SK-N-SH (cell line): Measurements from ENCODE around the gene IL27RA. TPM values are rescaled to one million over a fixed set of nuclear protein-coding genes. Genes with fewer than 3 reads are reported as not detected.

Experiments
- CTCF ChIA-PET: fragments of 300-600, 350-600 bp; formaldehyde crosslinking; extraction: SDS; loops from one replicate; lab custom pipeline; 2021; lab: Yijun Ruan, JAX
- POLR2A ChIA-PET: fragments of 350-600 bp; sonication (Branson Sonifier 250); formaldehyde crosslinking; extraction: SDS; loops from one replicate; lab custom pipeline; 2020; ENCODE audit warnings: antibody characterized with exemption, inconsistent platforms; lab: Yijun Ruan, JAX
- DNase-seq: peaks from one replicate; pipeline ENCODE4 v3.0.0; 2012
- H2AFZ ChIP-seq: fragments of 200-600 bp; sonication (generic); 2 replicates; pipeline ENCODE4 v1.8.1; 2016; ENCODE audit warnings: antibody characterized with exemption, mild to moderate bottlenecking, low read depth
- H3F3A ChIP-seq: fragments of 200-600 bp; sonication (generic); replicated peaks from 2 replicates; pipeline ENCODE3; 2016; ENCODE audit warnings: antibody characterized with exemption, mild to moderate bottlenecking; ENCODE audit not compliant: insufficient read depth
- H3K27ac ChIP-seq, 2 experiments: fragments of 200-500 bp in 1 of 2; fragments of 200-600 bp in 1 of 2; sonication (Bioruptor generic) in 1 of 2; sonication (generic), shearing (Covaris generic) in 1 of 2; 2 replicates each; pipeline versions ENCODE4 v1.5.1 to v1.6.1; 2014 to 2016; ENCODE audit warnings: low read depth in 2 of 2, inconsistent platforms in 1 of 2, low read length in 1 of 2, mild to moderate bottlenecking in 1 of 2, mixed read lengths in 1 of 2
- H3K27me3 ChIP-seq: fragments of 200-600 bp; sonication (generic), shearing (Covaris generic); 2 replicates; pipeline ENCODE4 v1.6.1; 2016; ENCODE audit warnings: mixed run types; ENCODE audit not compliant: insufficient read depth
- H3K36me3 ChIP-seq, 2 experiments: fragments of 200-500 bp in 1 of 2; fragments of 200-600 bp in 1 of 2; sonication (Bioruptor generic) in 1 of 2; sonication (generic) in 1 of 2; replicated peaks in 1 of 2; 2 replicates each; pipeline versions ENCODE3 to v1.5.1; 2014 to 2016; ENCODE audit warnings: low read length in 1 of 2, mild to moderate bottlenecking in 1 of 2; ENCODE audit not compliant: insufficient read depth in 2 of 2, control insufficient read depth in 1 of 2
- H3K4me1 ChIP-seq, 2 experiments: fragments of 200-500 bp in 1 of 2; fragments of 200-600 bp in 1 of 2; sonication (Bioruptor generic) in 1 of 2; sonication (generic), shearing (Covaris generic) in 1 of 2; 2 replicates each; pipeline versions ENCODE4 v1.5.1 to v1.6.1; 2014 to 2016; ENCODE audit warnings: low read depth in 1 of 2, low read length in 1 of 2, mixed run types in 1 of 2; ENCODE audit not compliant: insufficient read depth in 2 of 2, control insufficient read depth in 1 of 2
- H3K4me2 ChIP-seq: fragments of 200-600 bp; sonication (generic), shearing (Covaris generic); 2 replicates; pipeline ENCODE4 v1.6.1; 2017; ENCODE audit warnings: mixed run types
- H3K4me3 ChIP-seq, 2 experiments: fragments of 200-500 bp in 1 of 2; fragments of 200-600 bp in 1 of 2; sonication (Bioruptor generic) in 1 of 2; sonication (generic), shearing (Covaris generic) in 1 of 2; 2 replicates each; pipeline versions ENCODE4 v1.5.1 to v1.8.1; 2014 to 2016; ENCODE audit warnings: low read depth in 2 of 2, inconsistent platforms in 1 of 2, low read length in 1 of 2, mild to moderate bottlenecking in 1 of 2, mixed read lengths in 1 of 2, moderate library complexity in 1 of 2
- H3K79me2 ChIP-seq: fragments of 200-600 bp; sonication (generic); 2 replicates; pipeline ENCODE4 v1.8.1; 2017; ENCODE audit warnings: mild to moderate bottlenecking; ENCODE audit not compliant: insufficient read depth
- H3K9ac ChIP-seq: fragments of 200-600 bp; sonication (generic); 2 replicates; pipeline ENCODE4 v1.6.1; 2017; ENCODE audit warnings: mixed run types
- H3K9me2 ChIP-seq: fragments of 200-600 bp; sonication (generic); 2 replicates; pipeline ENCODE4 v1.6.1; 2017; ENCODE audit warnings: mixed run types
- H3K9me3 ChIP-seq: fragments of 200-600 bp; sonication (generic); 2 replicates; pipeline ENCODE4 v1.6.1; 2017; ENCODE audit warnings: mixed run types, mild to moderate bottlenecking, moderate library complexity
- H4K20me1 ChIP-seq: fragments of 200-600 bp; sonication (generic); 2 replicates; pipeline ENCODE4 v1.6.1; 2017; ENCODE audit warnings: mild to moderate bottlenecking, mixed run types; ENCODE audit not compliant: insufficient read depth
- CHD2 ChIP-seq: fragments of 150-350 bp; IDR thresholded peaks from 2 replicates; pipeline ENCODE4 v1.6.1; 2018; ENCODE audit warnings: low read length; ENCODE audit not compliant: partially characterized antibody
- ELF1 ChIP-seq: IDR thresholded peaks from 2 replicates; pipeline ENCODE4 v1.4.0; 2012
- EP300 ChIP-seq, 2 experiments: IDR thresholded peaks; 2 replicates each; pipeline versions ENCODE4 v1.4.0 to v1.6.1; 2012; ENCODE audit warnings: borderline replicate concordance in 1 of 2, low read depth in 1 of 2, low read length in 1 of 2
- EZH2phosphoT487 ChIP-seq: fragments of 200-600 bp; sonication (generic); IDR thresholded peaks from 2 replicates; pipeline ENCODE4 v1.6.1; 2017; ENCODE audit warnings: low read depth, mixed run types, mild to moderate bottlenecking, antibody characterized with exemption, moderate library complexity, borderline replicate concordance
- FOXM1 ChIP-seq: IDR thresholded peaks from 2 replicates; pipeline ENCODE4 v1.4.0; 2012; ENCODE audit warnings: low read depth, mild to moderate bottlenecking
- MEF2A ChIP-seq: IDR thresholded peaks from 2 replicates; pipeline ENCODE4 v1.4.0; 2012; ENCODE audit warnings: low read depth, borderline replicate concordance
- MXI1 ChIP-seq: IDR thresholded peaks from 2 replicates; pipeline ENCODE4 v1.6.1; 2012; ENCODE audit warnings: mild to moderate bottlenecking, low read depth, low read length, improper control_type of control experiment
- NRF1 ChIP-seq: IDR thresholded peaks from 2 replicates; pipeline ENCODE4 v1.6.1; 2012; ENCODE audit warnings: low read depth, mild to moderate bottlenecking, low read length
- POLR2AphosphoS5 ChIP-seq: IDR thresholded peaks from 2 replicates; pipeline ENCODE4 v1.6.1; 2012; ENCODE audit warnings: low read depth, low read length
- RAD21 ChIP-seq: IDR thresholded peaks from 2 replicates; pipeline ENCODE4 v1.6.1; 2012; ENCODE audit warnings: mild to moderate bottlenecking, low read length
- RCOR1 ChIP-seq: fragments of 150-350 bp; IDR thresholded peaks from 2 replicates; pipeline ENCODE4 v1.6.1; 2017; ENCODE audit warnings: antibody characterized with exemption, low read length
- RFX5 ChIP-seq: IDR thresholded peaks from 2 replicates; pipeline ENCODE4 v1.6.1; 2012; ENCODE audit warnings: mild to moderate bottlenecking, improper control_type of control experiment, low read length
- SIN3A ChIP-seq: IDR thresholded peaks from 2 replicates; pipeline ENCODE4 v1.6.1; 2012; ENCODE audit warnings: low read depth, mild to moderate bottlenecking, low read length, moderate library complexity, borderline replicate concordance
- SMC3 ChIP-seq: IDR thresholded peaks from 2 replicates; pipeline ENCODE4 v1.6.1; 2012; ENCODE audit warnings: low read depth, low read length, improper control_type of control experiment
- TCF12 ChIP-seq: IDR thresholded peaks from 2 replicates; pipeline ENCODE4 v1.4.0; 2012
- TEAD4 ChIP-seq: IDR thresholded peaks from 2 replicates; pipeline ENCODE4 v1.4.0; 2012; ENCODE audit warnings: mild to moderate bottlenecking, borderline replicate concordance; ENCODE audit not compliant: insufficient read depth
- YY1 ChIP-seq: IDR thresholded peaks from 2 replicates; pipeline ENCODE4 v1.4.0; 2012; ENCODE audit warnings: low read depth, mild to moderate bottlenecking
- WGBS: methylation state at CpG from one replicate; pipeline ENCODE4 v1.1.6; 2017; ENCODE audit warnings: low lambda C conversion rate; 5-methylcytosine and 5-hydroxymethylcytosine counted together
- polyA plus RNA-seq, 3 experiments: library from polyadenylated mRNA; depleted of rRNA; stranded (reverse); fragments of >200 nt; gene quantifications; 2 replicates each; pipeline ENCODE4 v1.2.3, GENCODE V29; 2012
- TF ChIP-seq, protein P1 (sequence below): fragments of 150-350 bp; IDR thresholded peaks from 2 replicates; pipeline ENCODE4 v1.6.1; 2017; ENCODE audit warnings: antibody characterized with exemption, low read length, low read depth, borderline replicate concordance
- TF ChIP-seq, protein P2 (sequence below): IDR thresholded peaks from 2 replicates; pipeline ENCODE4 v1.4.0; 2012; ENCODE audit warnings: low read depth
- TF ChIP-seq, protein P3 (sequence below): fragments of 200-600 bp; sonication (generic); IDR thresholded peaks from 2 replicates; pipeline ENCODE4 v1.6.1; 2017; ENCODE audit warnings: antibody characterized with exemption, mild to moderate bottlenecking, moderate library complexity
- TF ChIP-seq, protein P4 (sequence below): fragments of 150-350 bp; IDR thresholded peaks from 2 replicates; pipeline ENCODE4 v1.6.1; 2016; ENCODE audit warnings: mild to moderate bottlenecking, low read depth, low read length
- TF ChIP-seq, protein P5 (sequence below): IDR thresholded peaks from 2 replicates; pipeline ENCODE4 v1.6.1; 2012; ENCODE audit warnings: mild to moderate bottlenecking, low read depth, low read length, moderate library complexity

IL27RA gene
- polyA plus RNA-seq, 1 of the 3 experiments (the other 2 are of a cell fraction), result 9.3 TPM

DNA sequence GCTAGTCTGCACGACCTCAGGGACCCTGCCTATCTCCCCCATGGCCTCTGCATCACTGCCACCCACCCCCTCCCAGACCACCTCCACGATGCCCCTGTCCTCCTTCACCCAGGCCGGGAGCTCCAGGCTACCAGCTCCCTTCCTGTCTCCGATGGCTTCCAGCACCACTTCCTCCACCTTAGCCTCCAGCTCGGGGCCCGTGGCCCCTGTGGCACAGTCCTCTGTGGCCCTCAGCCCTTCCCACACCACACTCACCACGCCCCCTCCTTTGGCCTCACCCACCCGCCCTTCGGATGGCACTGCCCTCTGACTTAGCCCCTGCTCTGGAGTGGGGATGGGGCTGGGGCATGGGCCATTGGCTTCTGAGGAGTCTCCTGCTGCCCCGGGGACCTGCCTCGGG is 23.2 kb downstream of the IL27RA start:
- Histone ChIP-seq H3K79me2 (no peaks in the 10 kb centered on the region), H3K27me3 (no peaks in the 10 kb centered on the region), H4K20me1 (no peaks in the 10 kb centered on the region), H3K4me2 (no peak overlapping the region), H2AFZ (no peak overlapping the region), H3K9me3 (no peaks in the 10 kb centered on the region), H3K9me2 (no peaks in the 10 kb centered on the region), H3F3A (peaks cover 11% of the 10 kb centered on the region), H3K9ac (no peak overlapping the region), H3K36me3 (no peaks in the 10 kb centered on the region), H3K4me1 (peaks cover 6 to 10% of the 10 kb centered on the region in 2 experiments; a peak in 2 of 4 replicates), H3K4me3 (no peak overlapping the region), H3K27ac (no peak overlapping the region)
- peak; percentile 17 for DNase-seq
- 83% methylated on average over 11 of the region's 11 CpGs for WGBS
- TF ChIP-seq MXI1, result no peak
- TF ChIP-seq, protein P1, sequence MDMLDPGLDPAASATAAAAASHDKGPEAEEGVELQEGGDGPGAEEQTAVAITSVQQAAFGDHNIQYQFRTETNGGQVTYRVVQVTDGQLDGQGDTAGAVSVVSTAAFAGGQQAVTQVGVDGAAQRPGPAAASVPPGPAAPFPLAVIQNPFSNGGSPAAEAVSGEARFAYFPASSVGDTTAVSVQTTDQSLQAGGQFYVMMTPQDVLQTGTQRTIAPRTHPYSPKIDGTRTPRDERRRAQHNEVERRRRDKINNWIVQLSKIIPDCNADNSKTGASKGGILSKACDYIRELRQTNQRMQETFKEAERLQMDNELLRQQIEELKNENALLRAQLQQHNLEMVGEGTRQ, result no peak
- TF ChIP-seq SMC3, result no peak
- TF ChIP-seq RAD21, result no peak
- TF ChIP-seq MEF2A, result no peak
- no peak for TF ChIP-seq FOXM1
- TF ChIP-seq, protein P2, sequence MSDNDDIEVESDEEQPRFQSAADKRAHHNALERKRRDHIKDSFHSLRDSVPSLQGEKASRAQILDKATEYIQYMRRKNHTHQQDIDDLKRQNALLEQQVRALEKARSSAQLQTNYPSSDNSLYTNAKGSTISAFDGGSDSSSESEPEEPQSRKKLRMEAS, result no peak
- TF ChIP-seq EZH2phosphoT487, result no peak
- ChIA-PET CTCF (interaction anchor here (0.9 to 3.0 kb wide), 5 partner anchors 12 to 175 kb away, joined by 3 to 15 read pairs (median 4); partner anchors contain the start of gene MISP3), POLR2A (no interaction called here)

DNA sequence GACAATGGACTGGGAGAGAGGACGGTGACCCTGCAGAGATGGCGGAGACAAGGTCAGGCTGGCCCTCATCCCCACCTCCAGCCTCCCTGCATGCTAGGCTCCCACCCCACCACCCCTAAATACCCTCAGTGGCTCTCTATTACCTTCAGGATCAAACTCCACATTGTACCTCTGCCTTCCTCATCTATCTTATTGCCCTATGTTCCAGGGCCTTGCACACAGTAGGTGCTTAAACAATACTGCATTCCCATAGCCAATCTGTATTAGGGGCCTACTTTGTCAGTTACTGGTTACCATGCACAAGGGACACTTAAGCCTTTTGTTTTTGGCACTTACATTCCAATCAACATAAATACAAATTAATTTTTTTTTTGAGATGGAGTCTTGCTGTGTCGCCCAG is 23.8 kb downstream of the IL27RA start:
- no peaks in the 10 kb centered on the region for H3K36me3 ChIP-seq
- H3F3A ChIP-seq, result peaks cover 11% of the 10 kb centered on the region
- no peak overlapping the region for H2AFZ ChIP-seq
- 89% methylated on average over 1 of the region's 3 CpGs for WGBS
- H3K9me3 ChIP-seq, result no peaks in the 10 kb centered on the region
- peaks cover 6 to 10% of the 10 kb centered on the region in 2 experiments; a peak in 2 of 4 replicates for H3K4me1 ChIP-seq
- H3K27ac ChIP-seq, result no peak overlapping the region
- H4K20me1 ChIP-seq, result no peaks in the 10 kb centered on the region
- H3K27me3 ChIP-seq, result no peaks in the 10 kb centered on the region
- H3K9ac ChIP-seq, result no peak overlapping the region
- H3K79me2 ChIP-seq, result no peaks in the 10 kb centered on the region
- ChIA-PET CTCF (interaction anchor here (1.4 to 8.1 kb wide), 3 partner anchors 12 to 175 kb away, joined by 4 to 146 read pairs (median 10); partner anchors contain the start of gene MISP3), POLR2A (no interaction called here)
- H3K9me2 ChIP-seq, result no peaks in the 10 kb centered on the region
- no peak for DNase-seq
- no peak overlapping the region for H3K4me2 ChIP-seq
- no peak overlapping the region for H3K4me3 ChIP-seq
- TF ChIP-seq SIN3A (no peak), YY1 (no peak), ELF1 (no peak), TEAD4 (no peak), POLR2AphosphoS5 (no peak), NRF1 (no peak), RAD21 (no peak), TCF12 (no peak), CHD2 (no peak), RFX5 (no peak), FOXM1 (no peak), RCOR1 (no peak), EP300 (IDR thresholded peaks at IDR 0.05; ENCODE audit: borderline replicate concordance in 1 of 2, low read depth in 1 of 2, low read length in 1 of 2) (no peak)
- TF ChIP-seq, protein P3, sequence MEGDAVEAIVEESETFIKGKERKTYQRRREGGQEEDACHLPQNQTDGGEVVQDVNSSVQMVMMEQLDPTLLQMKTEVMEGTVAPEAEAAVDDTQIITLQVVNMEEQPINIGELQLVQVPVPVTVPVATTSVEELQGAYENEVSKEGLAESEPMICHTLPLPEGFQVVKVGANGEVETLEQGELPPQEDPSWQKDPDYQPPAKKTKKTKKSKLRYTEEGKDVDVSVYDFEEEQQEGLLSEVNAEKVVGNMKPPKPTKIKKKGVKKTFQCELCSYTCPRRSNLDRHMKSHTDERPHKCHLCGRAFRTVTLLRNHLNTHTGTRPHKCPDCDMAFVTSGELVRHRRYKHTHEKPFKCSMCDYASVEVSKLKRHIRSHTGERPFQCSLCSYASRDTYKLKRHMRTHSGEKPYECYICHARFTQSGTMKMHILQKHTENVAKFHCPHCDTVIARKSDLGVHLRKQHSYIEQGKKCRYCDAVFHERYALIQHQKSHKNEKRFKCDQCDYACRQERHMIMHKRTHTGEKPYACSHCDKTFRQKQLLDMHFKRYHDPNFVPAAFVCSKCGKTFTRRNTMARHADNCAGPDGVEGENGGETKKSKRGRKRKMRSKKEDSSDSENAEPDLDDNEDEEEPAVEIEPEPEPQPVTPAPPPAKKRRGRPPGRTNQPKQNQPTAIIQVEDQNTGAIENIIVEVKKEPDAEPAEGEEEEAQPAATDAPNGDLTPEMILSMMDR, result no peak
- TF ChIP-seq, protein P4, sequence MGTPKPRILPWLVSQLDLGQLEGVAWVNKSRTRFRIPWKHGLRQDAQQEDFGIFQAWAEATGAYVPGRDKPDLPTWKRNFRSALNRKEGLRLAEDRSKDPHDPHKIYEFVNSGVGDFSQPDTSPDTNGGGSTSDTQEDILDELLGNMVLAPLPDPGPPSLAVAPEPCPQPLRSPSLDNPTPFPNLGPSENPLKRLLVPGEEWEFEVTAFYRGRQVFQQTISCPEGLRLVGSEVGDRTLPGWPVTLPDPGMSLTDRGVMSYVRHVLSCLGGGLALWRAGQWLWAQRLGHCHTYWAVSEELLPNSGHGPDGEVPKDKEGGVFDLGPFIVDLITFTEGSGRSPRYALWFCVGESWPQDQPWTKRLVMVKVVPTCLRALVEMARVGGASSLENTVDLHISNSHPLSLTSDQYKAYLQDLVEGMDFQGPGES, result no peak
- TF ChIP-seq, protein P5, sequence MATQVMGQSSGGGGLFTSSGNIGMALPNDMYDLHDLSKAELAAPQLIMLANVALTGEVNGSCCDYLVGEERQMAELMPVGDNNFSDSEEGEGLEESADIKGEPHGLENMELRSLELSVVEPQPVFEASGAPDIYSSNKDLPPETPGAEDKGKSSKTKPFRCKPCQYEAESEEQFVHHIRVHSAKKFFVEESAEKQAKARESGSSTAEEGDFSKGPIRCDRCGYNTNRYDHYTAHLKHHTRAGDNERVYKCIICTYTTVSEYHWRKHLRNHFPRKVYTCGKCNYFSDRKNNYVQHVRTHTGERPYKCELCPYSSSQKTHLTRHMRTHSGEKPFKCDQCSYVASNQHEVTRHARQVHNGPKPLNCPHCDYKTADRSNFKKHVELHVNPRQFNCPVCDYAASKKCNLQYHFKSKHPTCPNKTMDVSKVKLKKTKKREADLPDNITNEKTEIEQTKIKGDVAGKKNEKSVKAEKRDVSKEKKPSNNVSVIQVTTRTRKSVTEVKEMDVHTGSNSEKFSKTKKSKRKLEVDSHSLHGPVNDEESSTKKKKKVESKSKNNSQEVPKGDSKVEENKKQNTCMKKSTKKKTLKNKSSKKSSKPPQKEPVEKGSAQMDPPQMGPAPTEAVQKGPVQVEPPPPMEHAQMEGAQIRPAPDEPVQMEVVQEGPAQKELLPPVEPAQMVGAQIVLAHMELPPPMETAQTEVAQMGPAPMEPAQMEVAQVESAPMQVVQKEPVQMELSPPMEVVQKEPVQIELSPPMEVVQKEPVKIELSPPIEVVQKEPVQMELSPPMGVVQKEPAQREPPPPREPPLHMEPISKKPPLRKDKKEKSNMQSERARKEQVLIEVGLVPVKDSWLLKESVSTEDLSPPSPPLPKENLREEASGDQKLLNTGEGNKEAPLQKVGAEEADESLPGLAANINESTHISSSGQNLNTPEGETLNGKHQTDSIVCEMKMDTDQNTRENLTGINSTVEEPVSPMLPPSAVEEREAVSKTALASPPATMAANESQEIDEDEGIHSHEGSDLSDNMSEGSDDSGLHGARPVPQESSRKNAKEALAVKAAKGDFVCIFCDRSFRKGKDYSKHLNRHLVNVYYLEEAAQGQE, result no peak
